Heart left ventricle (tissue), 16 donors: ENCODE results near the gene NCS1. TPM values are rescaled to one million over a fixed set of nuclear protein-coding genes. Genes with fewer than 3 reads are reported as not detected.

Experiments used
- ATAC-seq, 4 donors: fragments of 200-7000 bp; cut with Tn5 transposase; one replicate each; pipeline ENCODE4 v1.9.1; 2020 to 2022; ENCODE audit warnings: moderate library complexity in 4 of 4, mild to moderate bottlenecking in 3 of 4, moderate number of reproducible peaks in 1 of 4
- DNase-seq, 5 donors: peaks; one replicate each; pipeline ENCODE4 v3.0.0-alpha.2; 2020
- H3K27ac ChIP-seq, 12 donors: fragments of 200-600 bp; sonication (generic) in 4 of 12; one replicate each; pipeline versions ENCODE4 v1.5.0 to v1.8.0; 2016 to 2022; ENCODE audit warnings: mild to moderate bottlenecking in 2 of 12
- H3K27me3 ChIP-seq, 9 donors: fragments of 200-600 bp; sonication (generic) in 2 of 9; one replicate each; pipeline versions ENCODE4 v1.5.1 to v1.8.0; 2016 to 2022; ENCODE audit warnings: mild to moderate bottlenecking in 3 of 9
- H3K36me3 ChIP-seq, 9 donors: fragments of 200-600 bp; sonication (generic) in 2 of 9; one replicate each; pipeline versions ENCODE4 v1.5.0 to v1.8.0; 2018 to 2022; ENCODE audit warnings: mild to moderate bottlenecking in 2 of 9
- H3K4me1 ChIP-seq, 12 donors: fragments of 200-600 bp; sonication (generic) in 4 of 12; one replicate each; pipeline versions ENCODE4 v1.5.0 to v1.8.0; 2016 to 2022; ENCODE audit warnings: mild to moderate bottlenecking in 3 of 12
- H3K4me3 ChIP-seq, 12 donors: fragments of 200-600 bp; sonication (generic) in 4 of 12; one replicate each; pipeline versions ENCODE4 v1.5.0 to v1.8.0; 2017 to 2022; ENCODE audit warnings: mild to moderate bottlenecking in 9 of 12, moderate library complexity in 4 of 12
- H3K9me3 ChIP-seq, 12 donors: fragments of 200-600 bp; sonication (generic) in 4 of 12; one replicate each; pipeline versions ENCODE4 v1.5.0 to v1.8.0; 2016 to 2022; ENCODE audit warnings: mild to moderate bottlenecking in 1 of 12
- POLR2A ChIP-seq, 2 donors: fragments of 450-650 bp; IDR thresholded peaks; one replicate each; pipeline ENCODE4 v1.6.1; 2017; ENCODE audit warnings: antibody characterized with exemption in 2 of 2, mild to moderate bottlenecking in 2 of 2, moderate library complexity in 2 of 2
- WGBS, 4 donors: extraction: QIAGEN DNeasy Blood & Tissue Kit in 2 of 4; methylation state at CpG; one replicate each; pipeline versions ENCODE4 v1.1.5 to v1.1.7; 2013 to 2018; 5-methylcytosine and 5-hydroxymethylcytosine counted together
- intact Hi-C, 10 donors: fragments of 100-400 bp; cut with DNase I; formaldehyde crosslinking; loops; one replicate each; pipeline versions ENCODE4 v1.11.1 to v1.14.2; 2022
- polyA plus RNA-seq, 2 donors: library from polyadenylated mRNA; stranded (reverse); fragments of 200-250 nt; gene quantifications; one replicate each; pipeline ENCODE4 v1.2.3, GENCODE V29; 2013
- total RNA-seq, 9 donors: library from RNA; depleted of rRNA in 2 of 9; stranded (reverse); fragments of >200 nt in 2 of 9; fragmentation: NEBNext Ultra II Directional in 3 of 9; extraction: Animal tissue kit (Norgen Biotek cat#: 25700) in 3 of 9; gene quantifications; one replicate each; pipeline versions ENCODE4 v1.1.0 to v1.2.4, GENCODE V29; 2016 to 2023
- TF ChIP-seq, protein P1 (sequence below), 12 donors: fragments of 200-600 bp; sonication (generic) in 4 of 12; IDR thresholded peaks; one replicate each; pipeline versions ENCODE4 v1.5.0 to v1.8.0; 2018 to 2022; ENCODE audit warnings: antibody characterized with exemption in 12 of 12, mild to moderate bottlenecking in 5 of 12
- donor health status: ischemic (EF 13 %, LVEDD 7.1; RV severe dilation, severe dysfunction).
- donor health status: healthy with polysubstance abuse.
- donor health status: DM: no; HTN: yes; CAD: no.
- donor health status: DM: no; HTN: no; CAD: no.
- donor health status: ischemic (EF 25% LVEDD 6.9; RV normal size, moderate dysfunction).
- donor health status: ischemic (EF 25% LVEDD 5.7; RV mildly dilated, moderate dysfunction).
- donor health status: healthy.
- donor health status: DM: yes; HTN: yes; CAD: no.
- donor health status: ischemic (EF 35%, LVEDD 5.7; RV mildly dilated, moderate dysfunction).
- donor health status: nonischemic (EF 11% LVEDD 7.7; RV severe dilation, severe dysfunction).
- donor health status: DM: yes; HTN: yes; CAD: no.
- donor health status: PGD.
- donor health status: ischemic (EF 29% LVEDD 5.4; RV normal size, mild dysfunction).
- donor health status: nonischemic (EF 23%, LVEDD 6.1; RV moderate dilation, normal function).

Gene NCS1
- total and polyA plus RNA-seq, 11 donors = 2.3 to 15.9 (median 9.4) TPM

DNA sequence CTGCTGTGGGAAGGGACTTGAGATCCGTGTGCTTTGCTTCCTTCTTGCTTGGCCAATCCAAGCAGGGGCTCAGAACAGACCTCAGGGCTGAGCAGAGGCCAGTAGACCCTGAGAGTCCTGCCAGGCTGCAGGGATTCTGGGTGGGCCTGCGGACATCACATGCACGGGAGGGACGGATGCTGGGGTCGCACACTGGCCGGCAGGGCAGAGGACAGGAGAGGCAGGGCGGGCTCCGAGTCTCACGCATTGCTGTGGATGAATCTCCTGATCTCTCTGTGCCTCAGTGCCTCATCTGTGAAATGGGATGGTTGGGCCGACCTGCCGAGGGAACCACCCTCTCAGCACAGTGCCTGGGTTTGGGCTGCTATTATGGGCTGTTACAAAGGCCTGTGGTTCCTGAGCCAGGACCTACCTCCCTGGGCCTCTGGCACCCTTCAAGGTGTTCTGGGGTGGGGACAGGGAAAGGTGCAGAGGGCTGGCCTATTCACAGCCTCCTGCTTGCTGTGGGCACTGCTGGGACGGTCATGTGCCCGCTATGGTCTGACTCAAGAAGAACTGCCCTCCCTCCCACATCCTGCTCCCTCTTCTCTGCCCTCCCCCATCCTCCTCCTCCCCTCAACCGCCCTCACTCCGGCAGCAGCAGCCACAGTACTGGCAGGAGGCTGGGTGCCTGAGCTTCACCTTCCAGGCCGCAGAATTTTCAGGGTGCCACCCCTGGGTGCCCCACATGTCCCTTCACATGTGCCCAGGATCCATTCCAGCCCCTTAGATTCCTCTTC lies 43.3 kb downstream of the NCS1 start:
- no peak overlapping the region for H3K4me3 ChIP-seq
- intact Hi-C loops = no loop called here
- H3K4me1 ChIP-seq = peaks cover 0 to 5% (median 0%) of the 10 kb centered on the region in 12 donors
- H3K27me3 ChIP-seq = no peaks in the 10 kb centered on the region
- peak overlapping the region in 1 of 12 donors; percentile 69 for H3K27ac ChIP-seq
- WGBS, 4 donors = 75 to 87% (median 82%) methylated on average over 13 to 16 of the region's 16 CpGs
- TF ChIP-seq, protein P1, sequence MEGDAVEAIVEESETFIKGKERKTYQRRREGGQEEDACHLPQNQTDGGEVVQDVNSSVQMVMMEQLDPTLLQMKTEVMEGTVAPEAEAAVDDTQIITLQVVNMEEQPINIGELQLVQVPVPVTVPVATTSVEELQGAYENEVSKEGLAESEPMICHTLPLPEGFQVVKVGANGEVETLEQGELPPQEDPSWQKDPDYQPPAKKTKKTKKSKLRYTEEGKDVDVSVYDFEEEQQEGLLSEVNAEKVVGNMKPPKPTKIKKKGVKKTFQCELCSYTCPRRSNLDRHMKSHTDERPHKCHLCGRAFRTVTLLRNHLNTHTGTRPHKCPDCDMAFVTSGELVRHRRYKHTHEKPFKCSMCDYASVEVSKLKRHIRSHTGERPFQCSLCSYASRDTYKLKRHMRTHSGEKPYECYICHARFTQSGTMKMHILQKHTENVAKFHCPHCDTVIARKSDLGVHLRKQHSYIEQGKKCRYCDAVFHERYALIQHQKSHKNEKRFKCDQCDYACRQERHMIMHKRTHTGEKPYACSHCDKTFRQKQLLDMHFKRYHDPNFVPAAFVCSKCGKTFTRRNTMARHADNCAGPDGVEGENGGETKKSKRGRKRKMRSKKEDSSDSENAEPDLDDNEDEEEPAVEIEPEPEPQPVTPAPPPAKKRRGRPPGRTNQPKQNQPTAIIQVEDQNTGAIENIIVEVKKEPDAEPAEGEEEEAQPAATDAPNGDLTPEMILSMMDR (IDR thresholded peaks at IDR 0.05) = no peak
- no peak for TF ChIP-seq POLR2A (IDR thresholded peaks at IDR 0.05)
- ATAC-seq (no peak), DNase-seq (peak in 1 of 5 donors; percentile 52)
- no peaks in the 10 kb centered on the region for H3K36me3 ChIP-seq
- no peaks in the 10 kb centered on the region for H3K9me3 ChIP-seq

DNA sequence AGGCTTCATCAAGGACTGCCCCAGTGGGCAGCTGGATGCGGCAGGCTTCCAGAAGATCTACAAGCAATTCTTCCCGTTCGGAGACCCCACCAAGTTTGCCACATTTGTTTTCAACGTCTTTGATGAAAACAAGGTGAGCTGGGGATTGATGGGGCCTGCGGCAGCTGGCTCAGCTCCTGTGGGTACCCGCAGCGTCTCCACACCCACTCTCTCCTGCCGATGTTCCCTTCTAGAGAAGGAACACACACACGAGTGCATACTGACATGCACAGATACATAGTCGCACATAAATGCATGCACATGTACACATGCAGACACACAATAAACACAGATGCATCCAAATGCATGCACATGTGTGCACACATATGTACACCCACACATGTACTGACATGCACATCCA lies 45.6 kb downstream of the NCS1 start:
- ATAC-seq (no peak), DNase-seq (peak in 1 of 5 donors; percentile 19)
- 82 to 93% (median 92%) methylated on average over 10 of the region's 10 CpGs for WGBS, 4 donors
- intact Hi-C loops = no loop called here
- Histone ChIP-seq H3K27ac (no peak overlapping the region), H3K9me3 (no peaks in the 10 kb centered on the region), H3K4me3 (no peak overlapping the region), H3K36me3 (no peaks in the 10 kb centered on the region), H3K4me1 (peaks cover 0 to 9% (median 0%) of the 10 kb centered on the region in 12 donors), H3K27me3 (no peaks in the 10 kb centered on the region)
- TF ChIP-seq, protein P1 (IDR thresholded peaks at IDR 0.05) = no peak
- TF ChIP-seq POLR2A (IDR thresholded peaks at IDR 0.05) = no peak

DNA sequence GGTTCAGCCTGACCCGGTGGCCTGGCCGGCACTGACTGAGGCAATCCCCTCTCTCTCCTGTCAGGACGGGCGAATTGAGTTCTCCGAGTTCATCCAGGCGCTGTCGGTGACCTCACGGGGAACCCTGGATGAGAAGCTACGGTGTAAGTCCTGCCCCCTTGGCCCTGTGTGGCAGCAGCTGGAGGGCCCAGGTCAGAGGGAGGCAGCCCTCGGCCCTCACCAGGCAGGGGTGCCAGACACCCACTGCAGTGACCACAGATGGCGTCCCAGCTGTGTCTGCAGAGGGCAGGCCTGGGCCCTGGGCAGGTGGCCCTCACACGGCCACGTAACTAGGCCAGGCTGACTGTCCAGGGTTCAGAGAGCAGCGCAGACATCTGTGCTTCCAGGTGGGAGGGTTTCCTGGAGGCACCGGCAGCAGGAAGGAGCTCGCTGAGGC lies 47.5 kb downstream of the NCS1 start:
- ATAC-seq = peak in 1 of 4 donors; percentile 19
- TF ChIP-seq POLR2A (IDR thresholded peaks at IDR 0.05) = no peak
- TF ChIP-seq, protein P1 (IDR thresholded peaks at IDR 0.05) = no peak
- intact Hi-C loops = no loop called here
- 72 to 83% (median 78%) methylated on average over 11 to 16 of the region's 16 CpGs for WGBS, 4 donors
- H3K4me1 ChIP-seq = peaks cover 0 to 9% (median 0%) of the 10 kb centered on the region in 12 donors
- H3K4me3 ChIP-seq = no peak overlapping the region
- no peaks in the 10 kb centered on the region for H3K36me3 ChIP-seq
- DNase-seq = peak in 1 of 5 donors; percentile 58
- H3K27me3 ChIP-seq = no peaks in the 10 kb centered on the region
- peak overlapping the region in 1 of 12 donors; percentile 75 for H3K27ac ChIP-seq
- no peaks in the 10 kb centered on the region for H3K9me3 ChIP-seq

DNA sequence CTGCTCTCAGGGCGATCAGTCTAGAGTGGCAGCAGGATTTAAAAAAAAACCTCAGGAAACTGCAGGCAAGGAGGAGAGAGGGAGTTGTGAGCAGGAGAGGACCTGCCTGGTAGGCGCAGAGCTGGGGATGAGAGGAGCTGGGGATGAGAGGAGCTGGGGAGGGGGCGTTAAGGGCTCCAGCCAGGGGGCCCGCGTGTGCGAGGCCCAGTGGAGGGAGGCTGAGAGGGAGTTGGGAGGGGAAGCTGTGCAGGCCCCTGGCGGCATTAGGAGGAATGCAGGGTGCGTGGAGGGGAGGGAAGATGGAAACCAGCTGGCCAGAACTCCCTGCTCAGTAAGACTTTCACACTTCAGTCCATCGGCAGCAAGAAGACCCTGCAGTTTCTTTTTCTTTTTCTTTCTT lies 48.1 kb downstream of the NCS1 start:
- DNase-seq = peak in 2 of 5 donors; percentile 35 to 38
- Histone ChIP-seq H3K36me3 (no peaks in the 10 kb centered on the region), H3K9me3 (no peaks in the 10 kb centered on the region), H3K4me1 (peaks cover 0 to 9% (median 0%) of the 10 kb centered on the region in 12 donors), H3K27me3 (no peaks in the 10 kb centered on the region), H3K27ac (peak overlapping the region in 1 of 12 donors; percentile 75), H3K4me3 (no peak overlapping the region)
- peak in 3 of 4 donors; percentile 35 to 65 (median 58) for ATAC-seq
- 34 to 36% (median 36%) methylated on average over 9 of the region's 9 CpGs for WGBS, 4 donors
- TF ChIP-seq, protein P1 (IDR thresholded peaks at IDR 0.05) = peak in 2 of 12 donors; percentile 22 to 31
- no peak for TF ChIP-seq POLR2A (IDR thresholded peaks at IDR 0.05)
- intact Hi-C loops = no loop called here
